Lower leg skin (tissue), 3 donors: ENCODE results near the gene DUSP5.

Experiments
- POLR2A ChIP-seq, 2 donors: fragments of 450-650 bp; IDR thresholded peaks; one replicate each; pipeline ENCODE4 v1.6.1; 2016 to 2017; ENCODE audit warnings: antibody characterized with exemption in 2 of 2, mild to moderate bottlenecking in 1 of 2, moderate library complexity in 1 of 2
- TF ChIP-seq, protein P1 (sequence below), 3 donors: fragments of 450-650 bp; IDR thresholded peaks; one replicate each; pipeline ENCODE4 v1.5.1; 2016; ENCODE audit warnings: antibody characterized with exemption in 3 of 3, mild to moderate bottlenecking in 3 of 3, moderate library complexity in 2 of 3

DNA sequence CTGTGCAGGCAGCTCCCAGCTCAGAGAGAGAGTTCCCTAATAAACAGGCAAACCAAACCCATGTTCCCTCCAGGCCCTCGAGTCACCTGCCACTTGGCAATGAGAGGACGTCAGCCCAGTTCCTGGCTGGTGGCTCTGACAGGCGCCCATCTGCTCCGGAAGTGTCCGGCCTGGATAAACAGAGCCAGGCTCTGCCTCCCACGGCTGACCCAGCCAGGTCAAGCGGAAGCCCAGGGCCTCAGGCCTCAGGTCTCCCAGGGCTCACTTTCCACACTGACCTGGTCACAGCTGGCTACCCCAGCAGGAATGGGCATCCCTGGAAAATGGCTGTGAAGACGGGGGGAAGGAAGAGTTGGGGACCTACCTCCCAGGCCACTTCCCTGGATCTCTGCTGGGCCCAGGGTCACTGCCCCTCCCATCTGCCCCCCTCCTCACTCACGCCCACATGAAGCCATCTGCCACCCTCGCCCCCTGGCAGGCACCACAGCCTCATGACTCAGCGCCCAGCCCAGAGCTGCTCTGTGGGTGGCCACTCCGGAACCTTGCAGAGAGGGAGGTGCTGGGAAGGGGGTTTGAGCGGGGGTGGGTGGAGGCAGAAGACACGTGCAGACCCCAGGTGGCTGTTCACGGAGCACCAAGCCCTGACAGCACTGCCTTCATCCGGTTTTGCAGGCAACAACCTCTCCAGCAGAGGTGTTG is 37.4 kb upstream of the DUSP5 start:
- TF ChIP-seq, protein P1, sequence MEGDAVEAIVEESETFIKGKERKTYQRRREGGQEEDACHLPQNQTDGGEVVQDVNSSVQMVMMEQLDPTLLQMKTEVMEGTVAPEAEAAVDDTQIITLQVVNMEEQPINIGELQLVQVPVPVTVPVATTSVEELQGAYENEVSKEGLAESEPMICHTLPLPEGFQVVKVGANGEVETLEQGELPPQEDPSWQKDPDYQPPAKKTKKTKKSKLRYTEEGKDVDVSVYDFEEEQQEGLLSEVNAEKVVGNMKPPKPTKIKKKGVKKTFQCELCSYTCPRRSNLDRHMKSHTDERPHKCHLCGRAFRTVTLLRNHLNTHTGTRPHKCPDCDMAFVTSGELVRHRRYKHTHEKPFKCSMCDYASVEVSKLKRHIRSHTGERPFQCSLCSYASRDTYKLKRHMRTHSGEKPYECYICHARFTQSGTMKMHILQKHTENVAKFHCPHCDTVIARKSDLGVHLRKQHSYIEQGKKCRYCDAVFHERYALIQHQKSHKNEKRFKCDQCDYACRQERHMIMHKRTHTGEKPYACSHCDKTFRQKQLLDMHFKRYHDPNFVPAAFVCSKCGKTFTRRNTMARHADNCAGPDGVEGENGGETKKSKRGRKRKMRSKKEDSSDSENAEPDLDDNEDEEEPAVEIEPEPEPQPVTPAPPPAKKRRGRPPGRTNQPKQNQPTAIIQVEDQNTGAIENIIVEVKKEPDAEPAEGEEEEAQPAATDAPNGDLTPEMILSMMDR (IDR thresholded peaks at IDR 0.05) = no peak
- no peak for TF ChIP-seq POLR2A (IDR thresholded peaks at IDR 0.05)
